Naive thymus-derived CD4-positive, alpha-beta T cell (primary cell): ENCODE data around the gene DIS3L2. TPM values are rescaled to one million over a fixed set of nuclear protein-coding genes. Genes with fewer than 3 reads are reported as not detected.
"Not testable (repeated sequence)": the region's sequence is repeated elsewhere in the genome, so short reads cannot be mapped to it uniquely, and the experiment has no call there.

Experiments used
- ATAC-seq: fragments of 150-1000 bp; cut with Tn5 transposase; 2 replicates; pipeline ENCODE4 v1.10.0; 2021; ENCODE audit warnings: mild to moderate bottlenecking, moderate library complexity
- CTCF ChIA-PET: fragments of 350-600 bp; sonication (Branson Sonifier 250); formaldehyde crosslinking; loops from one replicate; lab custom pipeline; 2021; ENCODE audit warnings: antibody characterized with exemption; lab: Charles Lee
- POLR2A ChIA-PET: fragments of 350-600 bp; sonication (Branson Sonifier 250); formaldehyde crosslinking; loops from one replicate; lab custom pipeline; 2021; ENCODE audit warnings: antibody characterized with exemption, inconsistent platforms; lab: Charles Lee
- DNase-seq, 9 donors: peaks; one replicate each; pipeline versions ENCODE4 v3.0.0 to v3.0.0-alpha.2; 2020 to 2022; ENCODE audit warnings: mixed read lengths in 1 of 9
- H3K27ac ChIP-seq: one replicate; pipeline ENCODE4 v1.7.0; 2013; ENCODE audit warnings: mild to moderate bottlenecking, low read depth, low read length, moderate library complexity
- H3K27me3 ChIP-seq, 2 donors: one replicate each; pipeline ENCODE4 v1.7.0; 2013; ENCODE audit warnings: low read length in 2 of 2, mild to moderate bottlenecking in 2 of 2, moderate library complexity in 2 of 2; ENCODE audit not compliant: control insufficient read depth in 2 of 2, insufficient read depth in 2 of 2
- H3K36me3 ChIP-seq, 3 experiments: 1 replicate in 2 of 3; 2 replicates in 1 of 3; pipeline ENCODE4 v1.7.0; 2013; ENCODE audit warnings: low read length in 3 of 3, mild to moderate bottlenecking in 3 of 3, moderate library complexity in 1 of 3; ENCODE audit not compliant: insufficient read depth in 3 of 3, control insufficient read depth in 2 of 3
- H3K4me1 ChIP-seq, 2 donors: one replicate each; pipeline ENCODE4 v1.7.0; 2013; ENCODE audit warnings: low read length in 2 of 2, mild to moderate bottlenecking in 2 of 2, moderate library complexity in 1 of 2; ENCODE audit not compliant: control insufficient read depth in 2 of 2, insufficient read depth in 2 of 2
- H3K4me3 ChIP-seq: 2 replicates; pipeline ENCODE4 v1.7.0; 2013; ENCODE audit warnings: mild to moderate bottlenecking, low read length
- H3K9me3 ChIP-seq, 3 experiments: 1 replicate in 2 of 3; 2 replicates in 1 of 3; pipeline ENCODE4 v1.7.0; 2013; ENCODE audit warnings: low read length in 3 of 3; ENCODE audit not compliant: control insufficient read depth in 2 of 3
- H3K27ac Mint-ChIP-seq, 9 donors: one replicate each; pipeline ENCODE4 v1.8.0; 2020 to 2022; ENCODE audit warnings: mixed read lengths in 9 of 9, mild to moderate bottlenecking in 8 of 9, moderate library complexity in 5 of 9, inconsistent platforms in 2 of 9
- H3K27me3 Mint-ChIP-seq, 5 donors: one replicate each; pipeline ENCODE4 v1.8.0; 2021 to 2022; ENCODE audit warnings: mixed read lengths in 5 of 5, mild to moderate bottlenecking in 1 of 5
- H3K36me3 Mint-ChIP-seq, 5 donors: one replicate each; pipeline ENCODE4 v1.8.0; 2020 to 2022; ENCODE audit warnings: mixed read lengths in 5 of 5, mild to moderate bottlenecking in 3 of 5, inconsistent platforms in 1 of 5
- H3K4me1 Mint-ChIP-seq, 7 donors: one replicate each; pipeline ENCODE4 v1.8.0; 2020 to 2022; ENCODE audit warnings: mixed read lengths in 7 of 7, mild to moderate bottlenecking in 3 of 7, inconsistent platforms in 1 of 7
- H3K4me3 Mint-ChIP-seq, 10 donors: one replicate each; pipeline ENCODE4 v1.8.0; 2020 to 2022; ENCODE audit warnings: mild to moderate bottlenecking in 10 of 10, mixed read lengths in 10 of 10, moderate library complexity in 6 of 10, inconsistent platforms in 2 of 10
- H3K9me3 Mint-ChIP-seq, 11 donors: one replicate each; pipeline ENCODE4 v1.8.0; 2020 to 2022; ENCODE audit warnings: mixed read lengths in 11 of 11, mild to moderate bottlenecking in 4 of 11, inconsistent platforms in 1 of 11, moderate library complexity in 1 of 11
- intact Hi-C, 2 donors: fragments of 100-400 bp; cut with micrococcal nuclease; formaldehyde crosslinking; loops; one replicate each; pipeline ENCODE4 v1.15.1; 2023
- polyA plus RNA-seq, 2 donors: library from polyadenylated mRNA; unstranded; fragments of 300-500 nt; fragmentation: Illumina TruSeq; gene quantifications; one replicate each; pipeline ENCODE4 v1.2.3, GENCODE V29; 2021
- total RNA-seq, 6 experiments: library from RNA in 5 of 6; stranded (reverse) in 5 of 6; gene quantifications; 1 replicate in 5 of 6; 2 replicates in 1 of 6; pipeline ENCODE4 v1.2.3 and lab custom pipeline; 2021 to 2026

The DIS3L2 gene
- total and polyA plus RNA-seq, 7 experiments from 2014 or later: 17.9 to 78.4 (median 59.7) TPM

DNA sequence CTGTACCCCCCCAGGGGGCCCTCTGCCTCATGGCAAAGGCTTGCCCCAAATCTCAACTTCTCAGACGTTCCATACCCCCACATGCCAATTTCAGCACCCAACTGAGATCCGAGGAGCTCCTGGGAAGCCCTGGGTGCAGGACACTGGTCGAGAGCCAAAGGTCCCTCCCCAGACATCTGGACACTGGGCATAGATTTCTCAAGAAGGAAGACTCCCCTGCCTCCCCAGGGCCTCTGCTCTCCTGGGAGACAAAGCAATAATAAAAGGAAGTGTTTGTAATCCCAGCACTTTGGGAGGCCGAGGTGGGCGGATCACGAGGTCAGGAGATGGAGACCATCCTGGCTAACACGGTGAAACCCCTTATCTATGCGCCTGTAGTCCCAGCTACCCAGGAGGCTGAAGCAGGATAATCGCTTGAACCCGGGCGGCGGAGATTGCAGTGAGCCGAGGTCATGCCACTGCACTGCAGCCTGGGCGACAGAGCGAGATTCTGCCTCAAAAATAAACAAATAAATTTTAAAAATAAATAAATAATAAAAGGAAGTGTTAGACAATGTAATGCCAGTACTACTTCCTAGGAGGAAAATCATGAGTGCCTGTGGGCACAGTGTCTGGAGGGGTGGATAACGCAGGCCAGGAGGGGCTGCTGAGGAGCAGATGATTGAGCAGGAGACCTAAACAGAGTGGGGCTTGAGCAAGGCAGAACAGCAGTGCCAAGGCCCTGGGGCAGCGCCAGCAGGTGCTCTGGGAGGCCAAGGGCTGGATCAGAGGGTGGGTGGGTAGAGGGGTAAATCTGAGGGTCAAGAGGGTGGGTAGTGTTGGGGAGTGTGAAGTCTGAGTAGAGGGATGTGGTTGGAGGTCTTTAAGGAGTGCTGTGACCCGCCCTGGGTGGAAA, 421.1 kb downstream of the DIS3L2 start:
- Mint-ChIP-seq H3K4me1 (peaks cover 0 to 8% (median 0%) of the 10 kb centered on the region in 7 donors), H3K27me3 (peaks cover 31 to 46% (median 35%) of the 10 kb centered on the region in 5 donors), H3K27ac (no peak overlapping the region), H3K4me3 (peak overlapping the region in 1 of 10 donors; percentile 59), H3K36me3 (no peaks in the 10 kb centered on the region), H3K9me3 (peaks cover 0 to 1% (median 0%) of the 10 kb centered on the region in 11 donors)
- H3K36me3 ChIP-seq: no peaks in the 10 kb centered on the region
- DNase-seq (no peak), ATAC-seq (no peak)
- H3K4me1 ChIP-seq: no peaks in the 10 kb centered on the region
- no peaks in the 10 kb centered on the region for H3K9me3 ChIP-seq
- intact Hi-C loops: no loop called here
- POLR2A ChIA-PET: no interaction called here
- no peak overlapping the region for H3K27ac ChIP-seq
- CTCF ChIA-PET: no interaction called here
- H3K4me3 ChIP-seq: no peak overlapping the region
- H3K27me3 ChIP-seq: no peaks in the 10 kb centered on the region

DNA sequence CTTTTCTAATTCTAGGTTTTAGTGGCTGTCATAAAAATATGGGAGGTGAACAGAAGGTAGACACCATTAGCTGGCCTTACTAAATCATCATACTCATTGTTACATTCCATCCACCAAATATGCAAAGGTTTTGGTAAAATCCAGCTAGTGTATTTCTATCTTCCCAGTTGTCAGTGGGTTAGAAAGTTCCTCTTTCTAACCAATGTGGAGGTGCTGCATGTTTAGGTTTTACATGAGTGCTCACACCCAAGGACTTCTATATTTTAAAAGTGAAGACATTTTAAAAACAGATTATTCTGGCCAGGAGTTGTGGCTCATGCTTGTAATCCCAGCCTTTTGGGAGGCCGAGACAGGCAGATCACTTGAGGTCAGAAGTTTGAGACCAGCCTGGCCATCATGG, 423.0 kb downstream of the DIS3L2 start:
- no peak overlapping the region for H3K27ac ChIP-seq
- H3K36me3 Mint-ChIP-seq: no peaks in the 10 kb centered on the region
- no peaks in the 10 kb centered on the region for H3K36me3 ChIP-seq
- H3K4me1 Mint-ChIP-seq: peaks cover 0 to 8% (median 0%) of the 10 kb centered on the region in 7 donors
- H3K9me3 Mint-ChIP-seq: peaks cover 0 to 4% (median 0%) of the 10 kb centered on the region in 11 donors
- no peak overlapping the region for H3K4me3 ChIP-seq
- intact Hi-C loops: no loop called here
- no peak overlapping the region for H3K4me3 Mint-ChIP-seq
- peaks cover 38 to 51% (median 40%) of the 10 kb centered on the region in 5 donors for H3K27me3 Mint-ChIP-seq
- CTCF ChIA-PET: no interaction called here
- H3K27ac Mint-ChIP-seq: no peak overlapping the region
- H3K4me1 ChIP-seq: no peaks in the 10 kb centered on the region
- POLR2A ChIA-PET: no interaction called here
- ATAC-seq: no peak
- DNase-seq: no peak
- no peaks in the 10 kb centered on the region for H3K9me3 ChIP-seq
- H3K27me3 ChIP-seq: no peaks in the 10 kb centered on the region

DNA sequence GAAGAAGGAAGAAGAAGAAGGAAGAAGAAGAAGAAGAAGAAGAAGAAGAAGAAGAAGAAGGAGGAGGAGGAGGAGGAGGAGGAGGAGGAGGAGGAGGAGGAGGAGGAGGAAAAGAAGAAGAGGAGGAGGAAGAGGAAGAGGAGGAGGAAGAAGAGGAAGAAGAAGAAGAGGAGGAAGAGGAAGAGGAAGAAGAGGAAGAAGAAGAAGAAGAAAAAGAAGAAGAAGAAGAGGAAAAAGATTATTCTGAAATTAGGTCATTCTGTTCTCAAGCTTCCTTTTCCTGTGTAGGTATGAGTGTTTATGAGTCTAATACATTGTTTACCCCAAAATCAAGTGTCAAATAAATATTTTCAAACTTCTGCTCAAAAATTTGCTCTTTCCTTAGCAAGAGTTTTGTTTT, 423.5 kb downstream of the DIS3L2 start:
- H3K4me3 Mint-ChIP-seq, H3K27me3 ChIP-seq, intact Hi-C loops, H3K9me3 Mint-ChIP-seq, POLR2A ChIA-PET, H3K27ac Mint-ChIP-seq, DNase-seq, H3K36me3 ChIP-seq, ATAC-seq, H3K4me1 ChIP-seq, H3K4me1 Mint-ChIP-seq, H3K9me3 ChIP-seq, CTCF ChIA-PET, H3K4me3 ChIP-seq, H3K27ac ChIP-seq, H3K36me3 Mint-ChIP-seq: not testable (repeated sequence)
- H3K27me3 Mint-ChIP-seq: peaks cover 42 to 57% (median 46%) of the 10 kb centered on the region in 5 donors

DNA sequence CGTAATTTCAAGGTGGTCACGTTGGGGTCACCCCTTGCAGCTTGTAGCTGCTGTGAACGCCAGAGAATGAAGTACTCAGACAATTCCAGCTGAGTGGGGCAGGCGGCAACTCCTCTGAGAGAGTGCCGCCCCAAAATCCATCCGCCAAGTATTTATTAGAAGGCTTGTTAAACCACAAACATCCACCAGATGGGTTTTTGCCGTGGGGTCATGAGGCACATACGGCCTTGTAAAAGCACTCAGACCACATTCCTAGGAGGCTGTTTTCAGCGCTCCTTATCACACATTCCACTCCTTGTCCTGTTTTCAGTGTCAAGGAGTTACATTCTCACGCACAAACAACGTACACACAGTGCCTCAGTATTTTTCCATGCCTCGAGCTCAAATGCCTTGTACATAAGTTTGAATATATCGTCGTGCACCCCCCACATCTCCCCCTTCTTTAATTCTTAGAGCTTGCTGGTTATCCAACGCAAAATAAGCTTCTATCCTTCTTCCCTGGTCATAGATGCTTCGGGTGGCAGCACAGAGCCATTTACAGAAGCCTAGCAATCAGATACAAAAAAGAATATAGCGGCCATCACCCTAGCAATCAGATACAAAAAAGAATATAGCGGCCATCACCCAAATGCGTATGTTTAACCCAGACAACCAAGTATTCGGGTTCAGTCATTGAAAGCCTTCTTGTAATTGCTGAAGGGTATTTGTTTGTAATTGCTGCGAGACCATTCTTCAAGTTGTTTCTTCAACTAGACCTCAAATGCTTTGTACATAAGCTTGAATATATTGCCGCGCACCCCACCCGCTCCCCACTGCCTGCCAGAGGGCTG, 424.4 kb downstream of the DIS3L2 start:
- Histone ChIP-seq H3K4me1 (no peaks in the 10 kb centered on the region), H3K27ac (no peak overlapping the region), H3K4me3 (no peak overlapping the region), H3K27me3 (no peaks in the 10 kb centered on the region), H3K36me3 (no peaks in the 10 kb centered on the region), H3K9me3 (no peaks in the 10 kb centered on the region)
- Mint-ChIP-seq H3K27ac (no peak overlapping the region), H3K27me3 (peaks cover 47 to 63% (median 51%) of the 10 kb centered on the region in 5 donors), H3K4me3 (no peak overlapping the region), H3K36me3 (no peaks in the 10 kb centered on the region), H3K9me3 (peaks cover 0 to 4% (median 0%) of the 10 kb centered on the region in 11 donors), H3K4me1 (peaks cover 0 to 8% (median 0%) of the 10 kb centered on the region in 7 donors)
- ChIA-PET CTCF (no interaction called here), POLR2A (no interaction called here)
- DNase-seq (no peak), ATAC-seq (no peak)
- intact Hi-C loops: no loop called here

DNA sequence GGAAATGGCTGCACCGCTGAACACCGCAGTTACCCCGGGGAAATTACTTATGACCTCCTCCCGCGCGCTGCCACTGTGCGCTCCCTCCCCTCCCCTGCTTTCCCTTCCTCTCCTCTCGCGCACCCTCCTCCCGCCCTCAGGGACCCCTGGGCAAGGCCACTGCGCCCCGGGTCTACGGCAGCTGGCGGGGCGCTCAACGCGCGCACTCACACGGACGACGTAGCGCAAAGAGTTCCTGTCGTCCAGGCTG, 424.9 kb downstream of the DIS3L2 start:
- Mint-ChIP-seq H3K27me3 (peaks cover 49 to 66% (median 54%) of the 10 kb centered on the region in 5 donors), H3K36me3 (no peaks in the 10 kb centered on the region), H3K4me1 (peaks cover 0 to 8% (median 0%) of the 10 kb centered on the region in 7 donors), H3K4me3 (no peak overlapping the region), H3K9me3 (peaks cover 0 to 4% (median 0%) of the 10 kb centered on the region in 11 donors), H3K27ac (no peak overlapping the region)
- no peak overlapping the region for H3K27ac ChIP-seq
- no peaks in the 10 kb centered on the region for H3K4me1 ChIP-seq
- H3K27me3 ChIP-seq: no peaks in the 10 kb centered on the region
- DNase-seq: no peak
- no peak overlapping the region for H3K4me3 ChIP-seq
- ATAC-seq: no peak
- intact Hi-C loops: no loop called here
- H3K36me3 ChIP-seq: no peaks in the 10 kb centered on the region
- CTCF ChIA-PET: no interaction called here
- H3K9me3 ChIP-seq: no peaks in the 10 kb centered on the region
- POLR2A ChIA-PET: no interaction called here
